H1 (cell line): ENCODE data around the gene CFDP1. TPM values are rescaled to one million over a fixed set of nuclear protein-coding genes. Genes with fewer than 3 reads are reported as not detected.

Source experiments
- CTCF ChIA-PET: fragments of 300-600 bp; sonication (Branson Sonifier 250); formaldehyde crosslinking; loops from one replicate; lab custom pipeline; 2021; ENCODE audit not compliant: partially characterized antibody; lab: Charles Lee
- POLR2A ChIA-PET: fragments of 300-600 bp; sonication (Branson Sonifier 250); formaldehyde crosslinking; loops from one replicate; lab custom pipeline; 2021; ENCODE audit warnings: inconsistent platforms; ENCODE audit not compliant: partially characterized antibody; lab: Charles Lee
- DNase-seq, 2 experiments: peaks; one replicate each; pipeline versions ENCODE4 v3.0.0 to v3.0.0-alpha.2; 2010 to 2022; ENCODE audit warnings: low spot score in 2 of 2, low read depth in 1 of 2, mixed read lengths in 1 of 2
- FAIRE-seq: peaks from 2 replicates; lab custom pipeline; 2011; peaks lifted over from hg19 to GRCh38; lab: Jason Lieb, UNC
- H2AFZ ChIP-seq: 2 replicates; pipeline ENCODE4 v1.8.1; 2012; ENCODE audit warnings: low read length, inconsistent platforms
- H2AK5ac ChIP-seq: 2 replicates; pipeline ENCODE4 v1.6.1; 2013; ENCODE audit warnings: low read depth, low read length
- H2BK120ac ChIP-seq: replicated peaks from 2 replicates; pipeline ENCODE3; 2013; ENCODE audit warnings: low read depth, low read length, inconsistent platforms
- H2BK12ac ChIP-seq: 2 replicates; pipeline ENCODE4 v1.6.1; 2013; ENCODE audit warnings: low read depth, low read length
- H2BK15ac ChIP-seq: 2 replicates; pipeline ENCODE4 v1.6.1; 2013; ENCODE audit warnings: low read length
- H2BK20ac ChIP-seq: 2 replicates; pipeline ENCODE4 v1.6.1; 2013; ENCODE audit warnings: low read length
- H2BK5ac ChIP-seq: 2 replicates; pipeline ENCODE4 v1.6.1; 2013; ENCODE audit warnings: low read depth, low read length
- H3K14ac ChIP-seq: 2 replicates; pipeline ENCODE4 v1.6.1; 2013; ENCODE audit warnings: inconsistent platforms; ENCODE audit not compliant: insufficient read length
- H3K18ac ChIP-seq: 2 replicates; pipeline ENCODE4 v1.6.1; 2013; ENCODE audit warnings: low read length; ENCODE audit errors: extremely low read depth
- H3K23ac ChIP-seq: 2 replicates; pipeline ENCODE4 v1.6.1; 2013; ENCODE audit warnings: inconsistent platforms; ENCODE audit not compliant: insufficient read length
- H3K23me2 ChIP-seq: 2 replicates; pipeline ENCODE4 v1.6.1; 2013; ENCODE audit warnings: low read depth, low read length
- H3K27ac ChIP-seq: 2 replicates; pipeline ENCODE4 v1.6.1; 2011; ENCODE audit warnings: low read depth, low read length, inconsistent platforms
- H3K27me3 ChIP-seq, 4 experiments: replicated peaks in 1 of 4; 1 replicate in 1 of 4; 2 replicates in 3 of 4; pipeline versions ENCODE4 v1.6.1 to v1.8.1; 2011 to 2013; ENCODE audit warnings: low read length in 3 of 4, mild to moderate bottlenecking in 3 of 4, inconsistent platforms in 2 of 4, mixed read lengths in 2 of 4, moderate library complexity in 1 of 4; ENCODE audit not compliant: control insufficient read depth in 3 of 4, insufficient read depth in 3 of 4; ENCODE audit errors: extremely low read depth in 1 of 4
- H3K36me3 ChIP-seq, 4 experiments: 2 replicates each; pipeline versions ENCODE4 v1.6.1 to v1.8.1; 2011 to 2013; ENCODE audit warnings: mild to moderate bottlenecking in 4 of 4, low read length in 3 of 4, moderate library complexity in 2 of 4, control low read depth in 1 of 4, inconsistent platforms in 1 of 4; ENCODE audit not compliant: insufficient read depth in 4 of 4, control insufficient read depth in 2 of 4
- H3K4ac ChIP-seq: replicated peaks from 2 replicates; pipeline ENCODE3; 2013; ENCODE audit warnings: low read length, low read depth, mixed read lengths, inconsistent platforms; ENCODE audit not compliant: insufficient read length
- H3K4me1 ChIP-seq, 4 experiments: replicated peaks in 1 of 4; 1 replicate in 1 of 4; 2 replicates in 3 of 4; pipeline versions ENCODE4 v1.6.1 to v1.8.1; 2011 to 2013; ENCODE audit warnings: low read length in 3 of 4, inconsistent platforms in 2 of 4, mixed read lengths in 1 of 4; ENCODE audit not compliant: insufficient read depth in 4 of 4, control insufficient read depth in 3 of 4
- H3K4me2 ChIP-seq, 2 experiments: 2 replicates each; pipeline versions ENCODE4 v1.6.1 to v1.8.1; 2011 to 2013; ENCODE audit warnings: low read depth in 2 of 2, low read length in 2 of 2, control low read depth in 1 of 2, inconsistent platforms in 1 of 2, mild to moderate bottlenecking in 1 of 2; ENCODE audit not compliant: insufficient read depth in 1 of 2
- H3K4me3 ChIP-seq, 4 experiments: fragments of 200-600, 300-600 bp in 1 of 4; sonication (generic), shearing (Covaris generic), sonication (Bioruptor Twin) in 1 of 4; 2 replicates each; pipeline versions ENCODE4 v1.5.1 to v1.8.1; 2011 to 2016; ENCODE audit warnings: low read length in 4 of 4, low read depth in 3 of 4, control low read depth in 2 of 4, inconsistent platforms in 2 of 4, mild to moderate bottlenecking in 2 of 4, mixed read lengths in 1 of 4, moderate library complexity in 1 of 4; ENCODE audit not compliant: insufficient read depth in 2 of 4; ENCODE audit errors: extremely low read depth in 1 of 4
- H3K56ac ChIP-seq: replicated peaks from 2 replicates; pipeline ENCODE3; 2013; ENCODE audit warnings: low read depth, mild to moderate bottlenecking, mixed read lengths, low read length, inconsistent platforms; ENCODE audit not compliant: insufficient read length
- H3K79me1 ChIP-seq: 2 replicates; pipeline ENCODE4 v1.6.1; 2013; ENCODE audit warnings: low read depth, low read length, control low read depth
- H3K79me2 ChIP-seq, 2 experiments: 2 replicates each; pipeline versions ENCODE4 v1.6.1 to v1.8.1; 2012 to 2013; ENCODE audit warnings: low read length in 2 of 2, mild to moderate bottlenecking in 2 of 2, inconsistent platforms in 1 of 2; ENCODE audit not compliant: insufficient read depth in 2 of 2, control insufficient read depth in 1 of 2
- H3K9ac ChIP-seq, 4 experiments: replicated peaks in 1 of 4; 1 replicate in 1 of 4; 2 replicates in 3 of 4; pipeline versions ENCODE4 v1.6.1 to v1.8.1; 2011 to 2013; ENCODE audit warnings: low read depth in 3 of 4, low read length in 3 of 4, control low read depth in 2 of 4, mild to moderate bottlenecking in 2 of 4, moderate library complexity in 2 of 4, inconsistent platforms in 1 of 4; ENCODE audit errors: extremely low read depth in 1 of 4
- H3K9me3 ChIP-seq, 2 experiments: 2 replicates each; pipeline versions ENCODE4 v1.6.1 to v1.8.1; 2012 to 2013; ENCODE audit warnings: mild to moderate bottlenecking in 2 of 2, moderate library complexity in 2 of 2, control low read depth in 1 of 2, inconsistent platforms in 1 of 2, low read depth in 1 of 2, low read length in 1 of 2, mixed read lengths in 1 of 2; ENCODE audit not compliant: insufficient read depth in 2 of 2
- H4K20me1 ChIP-seq, 2 experiments: replicated peaks in 1 of 2; 2 replicates each; pipeline versions ENCODE3 to v1.8.1; 2011 to 2013; ENCODE audit warnings: inconsistent platforms in 2 of 2, low read length in 2 of 2, mild to moderate bottlenecking in 1 of 2; ENCODE audit not compliant: insufficient read depth in 2 of 2, control insufficient read depth in 1 of 2
- H4K5ac ChIP-seq: 2 replicates; pipeline ENCODE4 v1.6.1; 2013; ENCODE audit warnings: low read length, low read depth, mixed read lengths, inconsistent platforms; ENCODE audit not compliant: insufficient read length
- H4K8ac ChIP-seq: 2 replicates; pipeline ENCODE4 v1.8.0; 2013; ENCODE audit warnings: mild to moderate bottlenecking, moderate library complexity, low read length, inconsistent platforms; ENCODE audit not compliant: insufficient read depth; ENCODE audit errors: extremely low read depth
- H4K91ac ChIP-seq: replicated peaks from 2 replicates; pipeline ENCODE3; 2013; ENCODE audit warnings: low read length, mixed read lengths, inconsistent platforms; ENCODE audit not compliant: insufficient read length
- BRCA1 ChIP-seq: IDR thresholded peaks from 2 replicates; pipeline ENCODE4 v1.6.1; 2012; ENCODE audit warnings: low read depth, low read length, improper control_type of control experiment
- CBX5 ChIP-seq: fragments of 300-800, 300-1000 bp; sonication (generic); IDR thresholded peaks from 2 replicates; pipeline ENCODE4 v1.7.1; 2016; ENCODE audit warnings: antibody characterized with exemption, low read length, low read depth
- GABPA ChIP-seq: IDR thresholded peaks from 2 replicates; pipeline ENCODE4 v1.6.1; 2011; ENCODE audit warnings: mild to moderate bottlenecking, low read length, moderate library complexity, borderline replicate concordance; ENCODE audit not compliant: insufficient read depth
- HDAC2 ChIP-seq, 2 experiments: fragments of 300-600 bp in 1 of 2; sonication (generic) in 1 of 2; IDR thresholded peaks; 2 replicates each; pipeline ENCODE4 v1.6.1; 2011 to 2012; ENCODE audit warnings: low read depth in 2 of 2, low read length in 2 of 2, mild to moderate bottlenecking in 2 of 2, moderate library complexity in 2 of 2, borderline replicate concordance in 1 of 2, inconsistent platforms in 1 of 2
- JUN ChIP-seq: IDR thresholded peaks from 2 replicates; pipeline ENCODE4 v1.6.1; 2011; ENCODE audit warnings: low read depth, mild to moderate bottlenecking, improper control_type of control experiment, low read length
- RAD21 ChIP-seq, 2 experiments: IDR thresholded peaks in 1 of 2; conservative IDR thresholded peaks in 1 of 2; 2 replicates each; pipeline ENCODE4 v1.6.1; 2011; ENCODE audit warnings: low read depth in 2 of 2, low read length in 2 of 2, improper control_type of control experiment in 1 of 2, inconsistent platforms in 1 of 2, mild to moderate bottlenecking in 1 of 2, moderate library complexity in 1 of 2
- RFX5 ChIP-seq: IDR thresholded peaks from 2 replicates; pipeline ENCODE4 v1.6.1; 2011; ENCODE audit warnings: low read depth, low read length, improper control_type of control experiment, borderline replicate concordance
- RXRA ChIP-seq: IDR thresholded peaks from 2 replicates; pipeline ENCODE4 v1.6.1; 2011; ENCODE audit warnings: low read depth, mild to moderate bottlenecking, low read length, moderate library complexity; ENCODE audit not compliant: insufficient read depth
- SIX5 ChIP-seq: IDR thresholded peaks from 2 replicates; pipeline ENCODE4 v1.6.1; 2011; ENCODE audit warnings: mild to moderate bottlenecking, low read depth, low read length
- USF2 ChIP-seq: IDR thresholded peaks from 2 replicates; pipeline ENCODE4 v1.6.1; 2011; ENCODE audit warnings: low read length, improper control_type of control experiment
- YY1 ChIP-seq: IDR thresholded peaks from 2 replicates; pipeline ENCODE4 v1.6.1; 2011; ENCODE audit warnings: low read depth, mild to moderate bottlenecking, low read length
- WGBS, 2 experiments: shearing (Covaris generic) in 1 of 2; methylation state at CpG; one replicate each; pipeline versions ENCODE4 v1.1.6 to v1.1.7; 2013 to 2015; ENCODE audit warnings: low lambda C conversion rate in 2 of 2, mixed read lengths in 2 of 2, inconsistent platforms in 1 of 2, low coverage in 1 of 2, missing lambda C conversion rate in 1 of 2; ENCODE audit not compliant: insufficient replicate concordance in 2 of 2, insufficient coverage in 1 of 2, insufficient read length in 1 of 2; ENCODE audit errors: extremely low coverage in 1 of 2, missing lambda C conversion rate in 1 of 2; 5-methylcytosine and 5-hydroxymethylcytosine counted together
- polyA plus RNA-seq, 7 experiments: library from polyadenylated mRNA; depleted of rRNA in 3 of 7; stranded (reverse) in 5 of 7; unstranded in 2 of 7; fragments of >200 nt in 5 of 7; fragments of 200-250 nt in 2 of 7; gene quantifications; 1 replicate in 5 of 7; 2 replicates in 1 of 7; 4 replicates in 1 of 7; pipeline versions ENCODE4 v1.2.1 to v1.2.3, GENCODE V29; 2011 to 2013; ENCODE audit warnings: missing spikeins in 2 of 7, mixed read lengths in 2 of 7
- total RNA-seq: library from RNA; stranded (reverse); fragmentation: NEBNext Ultra II Directional; extraction: Animal tissue kit (Norgen Biotek cat#: 25700); gene quantifications from 2 replicates; pipeline ENCODE4 v1.2.1, GENCODE V29; 2021

The CFDP1 gene
- total and polyA plus RNA-seq, 2 of the 8 experiments (the other 6 are each of a cell fraction or from before 2014, with no cell fraction given): 25.5 to 77.3 TPM

DNA sequence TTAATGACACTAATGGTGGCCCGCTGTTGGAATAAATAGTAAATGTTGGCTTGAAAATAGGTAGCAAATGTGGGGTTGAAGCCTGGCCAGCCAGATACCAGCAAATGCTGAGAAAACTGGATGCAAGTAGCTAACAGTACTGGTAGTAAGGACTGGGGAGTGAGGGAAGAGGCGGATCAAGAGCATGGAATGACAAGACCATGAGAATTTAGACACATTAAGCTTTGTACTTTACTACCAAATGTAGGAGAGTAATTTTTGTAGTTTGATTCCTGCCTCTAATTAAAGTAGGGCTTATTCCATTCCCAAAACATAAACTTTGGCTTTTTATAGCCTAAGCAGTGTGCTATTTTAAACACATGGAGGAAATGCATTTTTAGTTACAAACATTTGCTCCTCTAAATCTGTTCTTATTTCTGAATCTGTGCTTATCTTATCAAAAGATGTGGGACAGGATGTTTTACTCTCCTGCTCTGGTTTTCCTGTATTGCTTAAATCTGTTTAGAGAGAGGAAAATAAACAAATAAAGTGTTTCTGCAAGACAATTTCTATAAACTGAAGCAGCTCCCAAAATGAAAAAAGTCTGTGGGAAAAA is 44.1 kb downstream of the CFDP1 start:
- Histone ChIP-seq H3K9me3 (no peaks in the 10 kb centered on the region), H3K4me1 (no peaks in the 10 kb centered on the region), H3K79me2 (0 out of 4 replicates have a peak, but pooled peaks cover 0 to 3% of the 10 kb centered on the region in 2 experiments), H3K56ac (no peak overlapping the region), H2BK120ac (no peak overlapping the region), H3K4me3 (no peak overlapping the region), H3K27ac (no peak overlapping the region), H3K36me3 (peaks cover 8 to 33% (median 15%) of the 10 kb centered on the region in 4 experiments), H4K8ac (no peak overlapping the region), H2BK15ac (no peak overlapping the region), H3K14ac (no peak overlapping the region), H4K20me1 (peaks cover 0 to 3% of the 10 kb centered on the region in 2 experiments), H2BK20ac (no peak overlapping the region), H2BK5ac (no peak overlapping the region), H2AFZ (no peak overlapping the region), H3K23ac (no peak overlapping the region), H3K18ac (no peak overlapping the region), H3K79me1 (no peaks in the 10 kb centered on the region; the same call in 1 of the 2 replicates), H3K4me2 (no peak overlapping the region), H4K91ac (no peak overlapping the region), H3K27me3 (no peaks in the 10 kb centered on the region), H3K23me2 (no peaks in the 10 kb centered on the region), H4K5ac (no peak overlapping the region), H3K4ac (no peak overlapping the region), H2AK5ac (no peak overlapping the region), H3K9ac (no peak overlapping the region), H2BK12ac (no peak overlapping the region)
- FAIRE-seq (no peak), DNase-seq (no peak)
- WGBS, 2 experiments: 92% methylated on average over 2 of the region's 2 CpGs; no CpG with 5 or more reads in 1 of the 2 experiments
- ChIA-PET POLR2A (no interaction called here), CTCF (interaction anchor here (0.7 to 1.5 kb wide), 7 partner anchors 13 to 193 kb away, joined by 3 to 5 read pairs (median 3); no protein-coding TSS in a partner anchor)
- TF ChIP-seq RFX5 (no peak), CBX5 (no peak), YY1 (no peak), RAD21 (IDR thresholded peaks at IDR 0.05 in 1 of 2, conservative IDR thresholded peaks at IDR 0.05 in 1 of 2; ENCODE audit: low read depth in 2 of 2, low read length in 2 of 2) (no peak), HDAC2 (IDR thresholded peaks at IDR 0.05; ENCODE audit: borderline replicate concordance in 1 of 2, low read depth in 2 of 2, low read length in 2 of 2) (no peak), JUN (no peak), USF2 (no peak), SIX5 (no peak), RXRA (no peak), GABPA (no peak), BRCA1 (no peak)
